NCI-H128 (cell line): ENCODE data around the gene LSMEM2.
"Not testable (repeated sequence)": the region's sequence is repeated elsewhere in the genome, so short reads cannot be mapped to it uniquely, and the experiment has no call there.

Experiments
- DNase-seq: peaks from one replicate; lab custom pipeline; 2025; ENCODE audit not compliant: unreplicated experiment; lab: John Stamatoyannopoulos, UW

LSMEM2 gene

DNA sequence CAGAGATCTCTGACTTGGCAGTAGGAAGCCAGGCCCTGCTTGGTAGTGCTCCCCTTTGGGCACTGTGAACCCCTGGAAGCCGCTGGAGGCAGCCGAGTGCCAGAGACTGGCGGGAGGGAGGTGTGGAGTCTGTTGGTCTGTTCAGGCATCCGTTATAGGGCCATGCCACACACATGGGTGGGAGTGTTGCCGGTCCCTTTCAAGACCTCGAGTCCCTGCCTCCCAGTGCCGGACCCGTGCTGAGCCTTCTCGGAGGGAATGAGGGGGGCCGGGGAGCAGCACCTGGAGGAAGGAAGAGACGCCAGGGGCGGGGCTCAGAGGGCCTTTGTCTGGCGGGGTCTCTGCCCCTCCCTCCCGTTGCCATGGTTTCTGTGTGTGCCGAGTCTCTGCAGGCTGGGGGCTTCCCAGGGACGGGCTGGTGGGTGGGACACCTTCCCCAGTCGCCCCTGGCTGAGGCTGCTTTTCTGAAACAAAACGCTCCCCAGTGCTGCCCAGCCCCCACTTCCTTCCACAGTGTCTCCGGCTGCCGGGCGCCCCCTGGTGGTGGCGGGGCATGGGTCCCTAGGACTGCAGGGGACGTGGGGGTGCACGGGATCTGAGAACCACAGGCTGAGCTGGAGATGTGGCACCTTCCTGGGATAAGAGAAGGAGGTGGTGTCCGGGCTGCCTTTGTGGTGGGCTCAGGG lies 32.9 kb upstream of the LSMEM2 start:
- peak; percentile 76 for DNase-seq

DNA sequence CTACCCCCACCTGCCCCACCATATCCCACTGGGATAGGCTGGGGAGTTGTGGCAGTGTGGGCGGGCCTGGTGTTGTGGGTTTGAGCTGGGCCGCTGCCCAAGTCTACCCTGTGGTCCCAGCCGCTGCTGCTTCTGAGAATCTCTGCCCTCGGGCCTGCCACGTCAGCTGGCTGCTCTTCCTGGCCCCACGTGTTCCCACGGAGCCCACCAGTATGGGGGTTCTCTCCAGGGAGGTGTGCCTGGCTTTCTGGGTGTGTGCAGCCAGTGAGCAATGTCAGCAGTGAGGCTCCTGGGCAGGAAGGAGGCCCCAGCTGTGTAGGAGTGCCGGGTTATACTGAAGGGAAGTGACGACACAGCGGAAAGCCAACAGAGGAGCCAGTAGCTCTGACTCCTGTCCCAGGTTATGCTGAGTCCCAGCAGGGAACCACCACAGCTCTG lies 32.4 kb upstream of the LSMEM2 start:
- no peak for DNase-seq

DNA sequence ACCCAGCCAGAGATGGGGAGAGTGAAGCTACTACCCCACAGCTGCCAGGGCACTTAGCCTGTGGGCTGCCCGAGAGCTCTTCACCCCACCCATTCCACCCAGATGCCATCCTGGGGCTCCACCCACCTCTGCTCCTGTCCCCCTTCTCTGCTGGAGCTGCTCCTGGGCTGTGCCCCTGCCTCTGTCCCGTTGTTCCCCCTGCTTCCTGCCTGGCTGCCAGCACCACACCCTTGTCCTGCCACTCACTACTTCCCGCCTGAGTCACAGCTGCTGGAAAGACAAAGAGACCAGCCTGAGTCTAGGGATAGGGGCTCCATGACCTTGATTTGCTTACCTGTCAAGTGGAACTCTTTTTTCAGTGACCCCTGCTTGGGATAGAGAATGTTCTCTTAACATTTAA lies 30.5 kb upstream of the LSMEM2 start:
- no peak for DNase-seq

DNA sequence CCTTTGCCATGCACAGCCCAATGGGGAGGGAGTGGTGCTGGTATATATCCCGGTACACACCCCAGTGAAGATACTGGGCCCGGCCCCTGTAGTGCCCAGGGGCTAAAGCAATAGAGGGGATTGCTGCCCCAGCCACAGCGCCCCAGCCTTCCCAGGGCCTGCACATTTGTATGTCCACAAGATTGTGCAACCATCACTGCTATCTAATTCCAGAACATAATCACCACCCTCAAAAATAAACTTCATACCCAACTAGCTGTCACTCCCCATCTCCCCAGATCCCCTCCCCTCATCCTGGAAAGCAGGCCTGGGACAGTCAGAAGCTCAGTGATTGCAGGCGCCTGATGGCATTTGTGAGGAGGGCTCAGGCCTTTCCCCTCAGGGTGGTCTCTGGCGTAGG lies 29.4 kb upstream of the LSMEM2 start:
- no peak for DNase-seq

DNA sequence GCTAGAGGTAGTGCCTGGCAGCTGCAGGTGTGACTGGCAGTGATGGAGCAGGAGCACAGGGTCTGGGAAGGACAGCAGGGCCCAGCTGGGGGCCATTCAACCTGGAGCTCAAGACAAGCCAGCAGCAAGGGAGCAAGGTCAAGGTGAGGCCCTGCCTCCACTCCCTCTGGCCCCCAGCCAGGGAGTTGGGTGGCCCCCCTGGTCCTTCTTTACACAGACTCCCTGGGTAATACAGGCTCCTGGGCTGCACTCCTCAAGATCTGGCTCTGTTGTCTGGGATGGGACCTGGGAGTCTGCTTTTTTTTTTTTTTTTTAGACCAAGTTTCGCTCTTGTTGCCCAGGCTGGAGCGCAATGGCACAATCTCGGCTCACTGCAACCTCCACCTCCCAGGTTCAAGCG lies 28.4 kb upstream of the LSMEM2 start:
- no peak for DNase-seq

DNA sequence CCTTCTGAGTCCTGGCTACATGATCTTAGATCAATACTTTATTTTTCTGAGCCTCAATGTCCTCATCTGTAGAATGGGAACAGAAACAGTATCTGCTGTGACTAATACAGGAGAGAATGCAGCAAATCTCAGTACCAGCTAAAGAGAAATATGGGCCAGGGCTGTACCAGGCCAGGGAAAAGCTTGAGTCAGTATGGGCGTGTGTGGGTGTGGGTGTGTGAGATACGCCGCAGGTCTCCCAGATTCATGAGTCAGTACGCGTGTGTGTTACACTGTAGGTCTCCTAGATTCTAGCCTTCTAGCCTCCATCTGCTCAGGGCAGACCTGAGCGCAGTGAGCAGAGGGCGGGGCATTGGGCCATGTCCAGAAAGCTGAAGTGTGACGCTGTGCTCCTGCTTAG lies 27.7 kb upstream of the LSMEM2 start:
- no peak for DNase-seq

DNA sequence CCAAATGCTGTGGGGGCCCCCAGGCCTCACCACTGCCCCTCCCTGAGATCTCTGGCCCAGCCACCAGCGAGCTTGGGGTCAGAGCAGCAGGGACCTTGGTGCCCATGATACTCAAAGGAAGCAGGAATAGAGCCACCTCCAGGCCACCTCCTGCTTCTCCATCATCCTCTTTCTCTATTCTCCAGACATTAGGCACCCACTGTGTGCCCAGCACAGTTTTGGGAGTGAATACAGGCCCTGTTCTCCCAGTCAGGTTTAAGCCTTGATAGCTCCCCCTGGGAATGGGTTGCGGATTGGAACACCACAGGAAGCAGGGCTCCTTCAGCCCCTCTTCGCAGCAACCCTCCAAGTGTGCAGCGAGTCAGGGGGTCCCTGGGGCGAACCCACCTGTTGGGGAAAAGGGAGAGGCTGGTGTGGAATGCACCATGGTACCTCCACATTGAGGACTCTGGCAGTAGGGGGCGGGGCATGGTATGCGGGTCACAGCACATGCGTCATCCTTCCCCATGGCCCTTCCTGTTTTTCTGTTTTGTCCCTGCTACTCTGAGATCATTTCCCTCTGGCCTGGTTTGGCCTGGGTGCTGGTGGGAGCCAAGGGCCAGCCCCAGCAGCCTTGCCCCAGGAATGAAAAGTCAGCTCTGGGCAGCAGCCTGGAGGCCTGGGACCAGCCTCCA lies 24.2 kb upstream of the LSMEM2 start:
- no peak for DNase-seq

DNA sequence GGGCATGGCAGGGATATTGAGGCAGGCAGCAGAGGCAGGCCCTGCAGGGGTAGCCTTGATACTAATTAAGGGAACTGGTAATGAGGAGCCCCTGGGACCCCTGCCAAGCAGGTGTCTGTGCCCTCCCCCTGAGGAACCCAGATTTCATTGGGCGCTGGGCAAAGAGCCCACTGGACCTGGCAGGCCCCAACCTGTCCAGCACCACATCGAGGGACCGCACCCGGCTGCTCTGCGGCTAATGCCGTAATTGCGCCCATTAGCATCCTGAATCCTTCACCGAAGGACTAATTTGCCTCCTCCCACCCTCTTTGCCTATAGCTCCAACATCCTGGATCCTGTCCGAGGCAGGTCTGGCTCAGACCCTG lies 23.7 kb upstream of the LSMEM2 start:
- no peak for DNase-seq

DNA sequence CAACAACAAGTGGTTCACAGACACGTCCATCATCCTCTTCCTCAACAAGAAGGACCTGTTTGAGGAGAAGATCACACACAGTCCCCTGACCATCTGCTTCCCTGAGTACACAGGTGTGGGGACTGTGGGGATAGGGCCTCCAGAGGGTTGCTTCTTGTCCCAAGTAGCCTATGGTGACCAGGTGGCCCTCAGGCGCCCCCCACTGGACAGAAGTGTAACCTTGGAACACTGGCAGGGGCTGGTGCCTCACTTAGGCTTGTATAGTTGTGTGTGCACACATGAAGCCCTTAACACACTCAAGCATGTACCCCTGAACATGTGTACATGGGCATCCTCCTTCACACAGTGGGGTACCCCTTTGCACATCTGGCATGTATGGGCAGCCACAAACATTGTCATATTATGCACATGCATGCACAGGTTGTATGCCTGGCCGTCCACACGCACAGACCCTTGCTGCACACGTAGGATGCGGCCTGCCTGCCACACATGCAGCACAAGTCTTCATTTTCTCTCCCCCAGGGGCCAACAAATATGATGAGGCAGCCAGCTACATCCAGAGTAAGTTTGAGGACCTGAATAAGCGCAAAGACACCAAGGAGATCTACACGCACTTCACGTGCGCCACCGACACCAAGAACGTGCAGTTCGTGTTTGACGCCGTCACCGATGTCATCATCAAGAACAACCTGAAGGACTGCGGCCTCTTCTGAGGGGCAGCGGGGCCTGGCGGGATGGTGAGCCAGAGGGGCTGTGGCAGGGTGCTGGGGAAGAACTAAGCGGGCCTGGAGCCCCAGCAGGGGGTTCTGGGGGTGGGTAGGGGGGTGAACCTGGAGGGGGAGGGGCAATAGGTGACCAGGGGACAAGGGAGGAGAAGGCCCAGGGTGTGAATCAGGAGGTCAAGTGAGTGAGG lies 21.7 kb upstream of the LSMEM2 start:
- DNase-seq, result no peak

DNA sequence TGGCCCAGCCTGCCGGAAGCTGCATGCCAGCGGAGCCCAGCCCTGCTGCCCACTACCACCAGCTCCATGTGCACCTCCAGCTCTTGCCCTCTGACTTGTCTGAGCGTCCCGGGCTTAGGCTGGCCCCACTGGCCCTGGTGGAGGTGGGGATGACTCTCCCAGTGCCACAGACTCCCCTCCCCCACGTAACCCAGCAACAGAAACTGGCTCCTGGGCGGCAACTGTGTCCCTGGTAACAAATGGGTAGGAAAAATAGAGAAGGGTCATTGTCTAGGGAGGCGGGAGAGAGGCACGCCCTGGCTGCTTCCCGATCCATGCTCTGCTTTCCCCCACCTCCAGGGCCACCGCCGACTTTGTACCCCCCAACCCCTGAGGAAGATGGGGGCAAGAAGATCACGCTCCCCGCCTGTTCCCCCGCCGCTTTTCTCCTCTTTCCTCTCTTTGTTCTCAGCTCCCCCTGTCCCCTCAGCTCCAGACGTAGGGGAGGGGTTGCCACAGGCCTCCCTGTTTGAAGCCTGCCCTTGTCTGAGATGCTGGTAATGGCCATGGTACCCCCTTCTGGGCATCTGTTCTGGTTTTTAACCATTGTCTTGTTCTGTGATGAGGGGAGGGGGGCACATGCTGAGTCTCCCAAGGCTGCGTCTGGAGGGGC lies 20.7 kb upstream of the LSMEM2 start:
- DNase-seq, result no peak

DNA sequence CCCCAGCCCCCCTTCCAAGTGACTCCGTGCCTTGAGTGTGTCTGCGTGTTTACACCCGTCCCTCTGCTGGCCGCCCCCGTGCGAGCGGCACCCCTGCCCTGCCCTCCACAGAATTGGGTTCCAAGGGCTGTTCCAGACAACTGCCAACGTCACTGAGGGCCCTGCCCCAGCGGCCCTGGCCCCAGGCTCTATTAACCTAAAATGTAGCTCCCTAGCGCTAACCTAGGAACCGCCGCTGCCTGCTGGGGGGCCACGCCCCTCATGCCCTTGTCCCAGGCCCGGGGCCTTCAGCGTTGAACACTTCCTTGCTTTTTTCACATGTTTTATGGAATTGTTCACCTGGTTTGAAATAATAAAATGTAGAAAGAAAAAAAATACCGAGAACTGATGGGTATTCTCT lies 19.9 kb upstream of the LSMEM2 start:
- no peak for DNase-seq

DNA sequence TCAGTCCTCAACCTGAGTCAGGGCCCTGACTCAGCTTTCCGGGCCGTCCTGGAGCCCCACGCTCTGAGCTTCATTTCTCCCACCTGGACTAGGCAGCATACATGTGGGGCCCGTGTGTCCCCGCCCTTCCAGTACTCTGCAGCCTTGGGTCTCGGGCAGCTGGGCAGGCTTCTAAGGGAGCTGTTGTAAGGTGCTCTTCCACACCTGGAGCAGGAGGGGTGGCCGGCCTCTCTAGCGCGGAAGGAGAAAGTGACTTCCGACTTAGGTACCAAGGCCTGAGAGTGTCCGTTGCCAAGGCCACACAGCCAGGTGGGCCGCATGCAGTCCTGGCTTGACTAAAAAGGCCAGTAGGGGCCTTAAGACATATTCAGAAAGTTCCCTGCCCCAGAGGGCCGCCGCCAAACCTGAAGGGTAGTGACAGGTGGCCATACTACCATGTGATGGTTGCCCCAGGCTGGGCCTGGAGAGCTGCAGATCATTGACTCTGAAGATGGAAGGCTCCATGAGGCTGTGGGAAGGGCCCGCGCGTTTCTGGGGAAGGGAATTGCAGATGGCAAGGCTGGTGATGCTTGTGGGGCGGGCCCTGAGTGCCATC lies 19.4 kb upstream of the LSMEM2 start:
- no peak for DNase-seq

DNA sequence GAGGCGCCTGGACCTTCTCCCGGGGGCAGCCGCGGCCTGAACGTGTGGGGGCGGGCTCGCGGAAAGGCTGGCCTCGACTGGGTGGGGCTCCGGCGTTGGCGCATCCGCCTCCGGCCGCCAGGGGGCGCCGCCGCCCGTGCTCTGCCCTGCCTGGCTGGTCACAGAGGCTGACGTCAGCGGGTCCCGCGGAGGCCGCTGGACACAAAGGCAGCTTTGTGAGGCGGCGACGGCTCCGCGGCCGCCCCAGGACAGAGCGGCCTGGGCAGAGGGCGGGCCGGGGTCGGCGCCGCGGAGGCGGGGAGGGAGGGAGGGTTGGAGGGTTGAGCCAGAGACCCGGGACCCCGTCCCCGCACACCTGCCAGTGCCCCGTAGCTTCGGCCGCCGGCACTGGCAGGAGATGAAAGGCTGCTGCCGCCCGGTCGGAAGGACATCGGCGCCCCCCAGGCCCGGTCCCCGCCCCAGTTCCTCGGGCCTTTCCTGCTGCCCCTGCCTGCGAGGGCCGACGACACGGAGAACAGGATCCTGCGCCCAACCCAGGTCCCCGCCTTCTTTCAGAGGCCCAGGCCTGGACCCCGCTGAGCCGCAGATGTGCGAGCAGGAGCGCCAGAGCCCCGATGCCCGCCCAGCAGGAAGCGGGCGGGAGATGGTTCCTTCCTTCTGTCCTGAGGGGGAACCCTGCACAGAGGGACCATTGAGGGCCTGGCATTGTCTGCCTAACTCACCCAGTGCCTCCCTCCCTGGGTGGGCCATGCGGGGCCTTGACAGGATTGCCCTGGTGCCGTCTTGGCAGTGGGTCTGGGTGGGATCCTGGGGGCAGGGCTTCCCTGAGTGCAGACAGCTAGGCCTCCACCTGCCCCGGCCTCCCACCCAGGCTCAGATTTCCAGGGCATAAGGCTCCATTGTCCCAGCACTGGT lies 18.6 kb upstream of the LSMEM2 start:
- no peak for DNase-seq

DNA sequence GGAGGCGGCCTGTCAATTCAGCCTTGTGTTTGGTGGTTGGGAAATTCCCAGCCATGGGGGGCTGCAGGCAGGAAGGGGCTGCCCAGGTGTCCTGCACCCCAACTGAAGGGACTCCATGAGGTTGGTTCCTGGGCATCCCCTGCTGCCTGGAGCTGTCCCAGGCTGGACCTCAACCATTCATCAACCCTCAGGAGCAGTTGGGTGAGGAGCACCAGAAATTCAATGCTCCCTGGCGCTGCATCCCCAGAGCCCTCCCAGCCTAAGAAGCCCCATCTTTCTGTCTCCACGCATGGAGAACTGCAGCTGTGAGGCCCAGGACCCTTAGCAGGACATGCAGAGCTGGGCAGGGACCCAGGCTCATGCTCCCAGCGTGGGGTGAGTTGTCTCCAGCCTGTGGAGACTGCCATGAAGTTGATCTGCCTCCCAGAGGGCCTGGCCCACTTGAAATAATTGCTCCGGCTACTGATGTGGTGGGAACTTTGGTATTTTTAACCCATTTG lies 17.9 kb upstream of the LSMEM2 start:
- DNase-seq, result no peak

DNA sequence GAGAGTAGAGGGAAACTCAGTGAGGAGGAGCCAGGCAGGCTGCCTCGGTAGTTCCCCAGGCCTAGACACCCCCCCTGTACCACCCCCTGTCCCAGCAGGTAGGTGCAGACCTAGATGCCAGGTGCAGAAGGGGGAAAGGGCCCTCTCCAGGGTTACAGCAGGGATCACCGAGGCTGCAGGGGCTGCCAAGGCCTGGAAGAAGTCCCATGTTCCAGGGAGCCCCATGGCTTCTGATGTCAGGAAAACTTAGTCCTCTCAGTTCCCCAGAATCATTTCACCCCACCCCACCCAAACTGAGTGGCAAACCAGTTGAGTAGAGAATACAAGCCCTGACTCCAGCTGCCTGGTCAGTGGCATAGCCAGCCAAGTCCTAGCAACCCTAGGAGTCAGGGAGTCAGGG lies 17.4 kb upstream of the LSMEM2 start:
- DNase-seq, result no peak

DNA sequence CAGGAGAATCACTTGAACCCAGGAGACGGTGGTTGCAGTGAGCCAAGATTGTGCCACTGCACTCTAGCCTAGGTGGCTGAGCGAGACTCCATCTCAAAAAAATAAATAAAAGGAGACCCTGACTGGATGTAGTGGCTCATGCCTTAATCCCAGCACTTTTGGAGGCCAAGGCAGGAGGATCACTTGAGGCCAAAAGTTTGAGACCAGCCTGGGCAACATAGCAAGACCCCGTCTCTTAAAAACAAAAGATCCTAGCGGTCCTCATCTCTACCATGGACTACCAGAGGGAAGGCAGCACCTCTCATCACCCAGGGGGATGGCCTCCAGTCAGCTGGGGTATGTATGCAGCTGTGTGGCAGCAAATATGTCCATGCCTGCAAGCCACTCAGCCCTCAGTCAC lies 16.7 kb upstream of the LSMEM2 start:
- DNase-seq, result not testable (repeated sequence)

DNA sequence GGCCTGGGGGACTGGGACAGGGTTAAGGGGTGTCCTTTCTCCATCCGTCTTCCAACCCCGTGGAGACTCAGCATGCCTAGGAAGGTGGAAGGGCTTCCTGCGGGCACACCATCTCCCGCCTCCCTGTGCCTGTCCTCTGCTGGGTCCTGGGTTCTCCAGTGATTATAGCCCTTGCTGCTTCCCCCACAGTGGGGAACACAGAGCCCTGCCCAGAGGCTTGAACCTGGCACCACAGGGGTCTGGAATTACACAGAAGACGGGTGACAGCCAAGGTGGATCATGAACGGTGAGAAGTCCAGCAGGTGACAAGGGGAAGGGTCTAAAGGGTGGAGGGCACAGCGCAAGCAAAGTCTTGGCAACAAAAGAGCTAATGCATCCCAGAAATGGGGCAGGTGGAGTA lies 16.1 kb upstream of the LSMEM2 start:
- DNase-seq, result no peak

DNA sequence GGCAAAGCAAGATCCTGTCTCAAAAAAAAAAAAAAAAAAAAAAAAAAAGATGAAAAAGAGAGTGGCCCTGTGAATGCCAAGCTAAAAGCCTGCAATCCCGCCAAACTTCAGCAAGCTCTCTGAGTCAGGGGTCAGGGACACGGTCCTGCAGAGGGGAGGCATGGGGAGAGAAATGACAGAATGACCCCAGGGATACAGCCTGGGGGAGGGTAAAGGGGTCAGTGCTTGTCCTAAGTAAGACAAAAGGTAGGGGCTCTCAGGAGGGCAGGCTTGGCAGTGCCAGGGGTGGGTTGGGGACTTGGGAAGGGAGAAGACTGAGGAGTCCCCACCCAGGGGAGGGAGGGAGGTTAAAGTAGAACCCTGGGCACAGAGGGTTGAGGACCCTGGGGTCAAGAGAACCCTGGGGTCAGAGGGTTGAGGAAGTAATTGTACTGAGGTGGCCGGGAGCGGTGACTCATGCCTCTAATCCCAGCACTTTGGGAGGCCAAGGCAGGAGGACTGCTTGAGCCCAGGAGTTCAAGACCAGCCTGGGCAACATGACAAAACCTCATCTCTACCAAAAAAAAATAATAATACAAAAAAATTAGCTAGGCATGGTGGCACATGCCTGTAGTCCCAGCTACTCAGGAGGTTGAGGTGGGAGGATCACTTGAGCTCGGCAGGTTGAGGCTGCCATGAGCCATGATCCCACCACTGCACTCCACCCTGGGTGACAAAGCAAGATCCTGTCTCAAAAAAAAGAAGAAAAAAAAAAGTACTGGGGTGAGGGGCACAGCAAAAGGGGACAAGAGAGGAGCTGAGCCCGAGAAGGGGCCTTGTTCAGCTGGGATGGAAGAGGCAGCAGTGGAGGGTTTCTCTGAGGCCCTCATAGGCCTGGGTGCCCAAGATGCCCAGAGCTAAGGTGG lies 15.2 kb upstream of the LSMEM2 start:
- DNase-seq, result no peak
